Progenitor cell of endocrine pancreas (in vitro differentiated cells): Measurements from ENCODE around the gene PSMG4. TPM values are rescaled to one million over a fixed set of nuclear protein-coding genes. Genes with fewer than 3 reads are reported as not detected.

Source experiments
- DNase-seq: peaks from one replicate; pipeline ENCODE4 v3.0.0; 2021; ENCODE audit warnings: low spot score; ENCODE audit not compliant: unreplicated experiment
- H3K27ac Mint-ChIP-seq: 2 replicates; pipeline ENCODE4 v1.8.0; 2021; ENCODE audit warnings: mild to moderate bottlenecking, moderate library complexity, mixed read lengths
- H3K27me3 Mint-ChIP-seq: 2 replicates; pipeline ENCODE4 v1.8.0; 2021; ENCODE audit warnings: mixed read lengths
- H3K36me3 Mint-ChIP-seq: 2 replicates; pipeline ENCODE4 v1.8.0; 2022; ENCODE audit warnings: mixed read lengths; ENCODE audit not compliant: insufficient read depth
- H3K4me1 Mint-ChIP-seq: 2 replicates; pipeline ENCODE4 v1.8.0; 2021; ENCODE audit warnings: low read depth, mixed read lengths
- H3K4me3 Mint-ChIP-seq: 2 replicates; pipeline ENCODE4 v1.8.0; 2021; ENCODE audit warnings: low read depth, mild to moderate bottlenecking, moderate library complexity, mixed read lengths
- H3K9me3 Mint-ChIP-seq: 2 replicates; pipeline ENCODE4 v1.8.0; 2021; ENCODE audit warnings: low read depth, mixed read lengths
- CTCF ChIP-seq: fragments of 200-600 bp; sonication (generic); IDR thresholded peaks from one replicate; pipeline ENCODE4 v1.5.0; 2021; ENCODE audit warnings: antibody characterized with exemption, mild to moderate bottlenecking; ENCODE audit not compliant: unreplicated experiment
- total RNA-seq: library from RNA; stranded (reverse); gene quantifications from 2 replicates; pipeline ENCODE4 v1.2.1, GENCODE V29; 2021

PSMG4 gene
- total RNA-seq, 1 donor from 2014 or later, result 17.7 TPM

- H3K4me3 Mint-ChIP-seq, result no peak overlapping the region
- peaks cover 8% of the 10 kb centered on the region for H3K36me3 Mint-ChIP-seq
- no peaks in the 10 kb centered on the region for H3K27me3 Mint-ChIP-seq
- no peak for TF ChIP-seq CTCF
- H3K9me3 Mint-ChIP-seq, result no peaks in the 10 kb centered on the region
- peaks cover 3% of the 10 kb centered on the region for H3K4me1 Mint-ChIP-seq
- no peak overlapping the region for H3K27ac Mint-ChIP-seq
- no peak for DNase-seq
Observed at GRCh38 chr6:3277251-3277650, 18.5 kb downstream of the PSMG4 start.

GRCh38 chr6:3277851-3278416 lies 19.2 kb downstream of the PSMG4 start:
- Mint-ChIP-seq H3K4me1 (peaks cover 3% of the 10 kb centered on the region), H3K27ac (no peak overlapping the region), H3K27me3 (no peaks in the 10 kb centered on the region), H3K4me3 (no peak overlapping the region), H3K36me3 (peaks cover 9% of the 10 kb centered on the region), H3K9me3 (no peaks in the 10 kb centered on the region)
- no peak for DNase-seq
- no peak for TF ChIP-seq CTCF

- H3K4me1 Mint-ChIP-seq, result peaks cover 3% of the 10 kb centered on the region
- H3K4me3 Mint-ChIP-seq, result no peak overlapping the region
- H3K27ac Mint-ChIP-seq, result no peak overlapping the region
- no peak for DNase-seq
- peaks cover 11% of the 10 kb centered on the region for H3K36me3 Mint-ChIP-seq
- TF ChIP-seq CTCF, result no peak
- no peaks in the 10 kb centered on the region for H3K27me3 Mint-ChIP-seq
- H3K9me3 Mint-ChIP-seq, result no peaks in the 10 kb centered on the region
Observed at GRCh38 chr6:3278691-3279090, 19.9 kb downstream of the PSMG4 start.

- no peak overlapping the region for H3K27ac Mint-ChIP-seq
- H3K9me3 Mint-ChIP-seq, result no peaks in the 10 kb centered on the region
- H3K36me3 Mint-ChIP-seq, result peaks cover 12% of the 10 kb centered on the region
- no peak overlapping the region for H3K4me3 Mint-ChIP-seq
- H3K4me1 Mint-ChIP-seq, result peaks cover 3% of the 10 kb centered on the region
- H3K27me3 Mint-ChIP-seq, result no peaks in the 10 kb centered on the region
- TF ChIP-seq CTCF, result no peak
- no peak for DNase-seq
Observed at GRCh38 chr6:3280091-3280490, 21.3 kb downstream of the PSMG4 start.

- no peaks in the 10 kb centered on the region for H3K9me3 Mint-ChIP-seq
- no peak for DNase-seq
- TF ChIP-seq CTCF, result no peak
- H3K4me3 Mint-ChIP-seq, result no peak overlapping the region
- peak overlapping the region; percentile 49 for H3K27ac Mint-ChIP-seq
- H3K4me1 Mint-ChIP-seq, result peaks cover 3% of the 10 kb centered on the region
- no peaks in the 10 kb centered on the region for H3K27me3 Mint-ChIP-seq
- H3K36me3 Mint-ChIP-seq, result peaks cover 14% of the 10 kb centered on the region
Observed at GRCh38 chr6:3280866-3281465, 22.2 kb downstream of the PSMG4 start.
